Erythroblast (primary cell): ENCODE results near the gene LARP1.

Experiments used
- DNase-seq, 2 experiments: peaks; one replicate each; lab custom pipeline; 2025; lab: John Stamatoyannopoulos, UW
- GATA1 ChIP-seq: IDR thresholded peaks from 2 replicates; pipeline ENCODE4 v1.6.1; 2011; ENCODE audit warnings: low read depth, mild to moderate bottlenecking, control low read depth, low read length, moderate library complexity
- POLR2A ChIP-seq: IDR thresholded peaks from 2 replicates; pipeline ENCODE4 v1.6.1; 2011; ENCODE audit warnings: mild to moderate bottlenecking, low read length

Gene LARP1

GRCh38 chr5:154862766-154863165 lies 107.6 kb downstream of the LARP1 start:
- DNase-seq: no peak

GRCh38 chr5:154863291-154864080 lies 108.3 kb downstream of the LARP1 start:
- no peak for DNase-seq
- no peak for TF ChIP-seq GATA1
- TF ChIP-seq POLR2A: no peak

More at GRCh38 chr5:154862766-154863165, 107.6 kb downstream of the LARP1 start:
- no peak for TF ChIP-seq POLR2A
- no peak for TF ChIP-seq GATA1

GRCh38 chr5:154865466-154866184 lies 110.4 kb downstream of the LARP1 start:
- TF ChIP-seq POLR2A: no peak
- no peak for TF ChIP-seq GATA1
- DNase-seq: no peak

- no peak for DNase-seq
- TF ChIP-seq GATA1 (no peak), POLR2A (no peak)
Observed at GRCh38 chr5:154866841-154867240, 111.7 kb downstream of the LARP1 start.
